Ramos (cell line): ENCODE measurements around the gene NIP7.

Experiments
- in situ Hi-C: fragments of 300-500 bp; cut with MboI; formaldehyde crosslinking; loops from one replicate; pipeline ENCODE4 v1.14.3; 2022; ENCODE audit warnings: low sequenced_read_pairs; ENCODE audit not compliant: unreplicated experiment

Gene NIP7

GRCh38 chr16:69318177-69318910 is 21.2 kb upstream of the NIP7 start:
- in situ Hi-C loops, result no loop called here

GRCh38 chr16:69318911-69319289 is 20.7 kb upstream of the NIP7 start:
- in situ Hi-C loops, result no loop called here

- in situ Hi-C loops, result no loop called here
Observed at GRCh38 chr16:69319381-69319780, 20.2 kb upstream of the NIP7 start.

GRCh38 chr16:69319826-69320739 is 19.5 kb upstream of the NIP7 start:
- in situ Hi-C loops, result no loop called here

- in situ Hi-C loops, result no loop called here
Observed at GRCh38 chr16:69320740-69321073, 18.9 kb upstream of the NIP7 start.

- in situ Hi-C loops, result no loop called here
Observed at GRCh38 chr16:69321080-69321479, 18.5 kb upstream of the NIP7 start.

GRCh38 chr16:69322343-69322742 is 17.2 kb upstream of the NIP7 start:
- in situ Hi-C loops, result no loop called here

- in situ Hi-C loops, result no loop called here
Observed at GRCh38 chr16:69323415-69323814, 16.2 kb upstream of the NIP7 start.

GRCh38 chr16:69324013-69324531 is 15.5 kb upstream of the NIP7 start:
- in situ Hi-C loops, result no loop called here

GRCh38 chr16:69324585-69325253 is 14.9 kb upstream of the NIP7 start:
- in situ Hi-C loops, result no loop called here

- in situ Hi-C loops, result no loop called here
Observed at GRCh38 chr16:69325784-69326171, 13.8 kb upstream of the NIP7 start.

GRCh38 chr16:69326172-69326873 is 13.2 kb upstream of the NIP7 start:
- in situ Hi-C loops, result no loop called here

GRCh38 chr16:69327585-69328310 is 11.8 kb upstream of the NIP7 start:
- in situ Hi-C loops, result no loop called here

- in situ Hi-C loops, result no loop called here
Observed at GRCh38 chr16:69328854-69329316, 10.7 kb upstream of the NIP7 start.

GRCh38 chr16:69329369-69330285 is 9.9 kb upstream of the NIP7 start:
- in situ Hi-C loops, result no loop called here

- in situ Hi-C loops, result no loop called here
Observed at GRCh38 chr16:69330286-69331109, 9.1 kb upstream of the NIP7 start, which contains the start of gene PDF. Gene PDF (minus strand): TSS chr16:69330588. CDS start chr16:69330570, 18 bp downstream.

- in situ Hi-C loops, result no loop called here
Observed at GRCh38 chr16:69334696-69335095, 4.9 kb upstream of the NIP7 start.
